A549 treated with Hydrocortisone at 1 μM for 4 hours (cell line): Measurements from ENCODE around the gene OR52N1. TPM values are rescaled to one million over a fixed set of nuclear protein-coding genes. Genes with fewer than 3 reads are reported as not detected.

Source experiments
- total RNA-seq: library from RNA; stranded (reverse); fragments of 200-300 nt; extraction: Qiagen RNA extraction; gene quantifications from 5 replicates; pipeline ENCODE4 v1.2.3, GENCODE V29; 2022

The OR52N1 gene
- not detected in 5 replicates for total RNA-seq

DNA sequence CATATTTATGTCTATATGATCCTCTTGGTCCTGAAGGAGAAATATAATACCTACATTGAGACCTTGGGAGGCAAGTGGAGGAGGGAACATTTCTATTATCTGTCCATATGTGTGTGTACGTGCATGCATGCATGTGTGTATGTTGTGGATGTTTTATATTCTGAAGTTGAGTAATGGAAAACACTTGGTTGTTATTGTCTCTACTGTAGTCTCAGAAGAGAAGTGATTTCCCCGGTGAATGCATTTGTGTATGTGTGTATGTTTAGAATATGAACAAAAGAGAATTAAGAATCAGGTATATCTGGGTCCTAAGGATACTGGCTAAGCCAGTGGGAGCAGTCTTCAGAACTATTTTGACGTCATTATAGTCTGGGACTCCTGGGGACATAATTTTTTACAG lies at the start of gene OR52N1:
Gene OR52N1, minus strand, starts transcription at position 101 of the 400 bp plus-strand sequence. CDS start 2,449 bp downstream, outside the sequence.

DNA sequence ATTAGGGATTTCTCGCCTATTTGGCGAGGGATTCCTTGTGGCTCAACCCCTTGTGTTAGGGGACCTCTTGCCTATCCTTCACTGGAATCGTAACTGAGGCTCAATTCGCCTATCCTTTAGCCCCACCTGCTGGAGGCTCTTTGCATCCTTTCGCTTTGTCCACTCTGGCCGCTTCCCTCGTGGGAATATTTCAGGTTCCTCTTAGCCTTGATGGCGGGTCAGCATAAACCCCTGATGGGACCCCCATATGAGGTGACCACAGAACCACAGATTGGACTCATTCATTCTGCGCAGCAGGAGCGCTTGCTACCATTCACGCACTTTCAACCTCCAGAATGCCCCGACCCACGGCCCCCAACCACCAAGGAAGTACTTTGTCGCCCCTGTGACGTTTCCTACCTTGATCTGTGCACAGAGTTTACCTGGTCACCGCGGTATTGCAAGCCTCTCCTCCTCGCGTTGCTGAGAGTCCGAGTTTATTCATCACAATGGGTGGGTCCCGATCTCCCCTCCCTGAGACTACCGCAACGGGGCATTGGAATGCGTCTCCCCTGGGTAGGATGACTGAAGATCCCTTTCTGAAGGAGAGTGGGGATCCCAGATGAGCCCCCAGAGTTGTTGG lies 17.5 kb upstream of the OR52N1 start, which contains the start of gene OR52N2:
Gene OR52N2, plus strand, starts transcription at position 425 of the 622 bp plus-strand sequence. CDS start 11,412 bp downstream, outside the sequence.

DNA sequence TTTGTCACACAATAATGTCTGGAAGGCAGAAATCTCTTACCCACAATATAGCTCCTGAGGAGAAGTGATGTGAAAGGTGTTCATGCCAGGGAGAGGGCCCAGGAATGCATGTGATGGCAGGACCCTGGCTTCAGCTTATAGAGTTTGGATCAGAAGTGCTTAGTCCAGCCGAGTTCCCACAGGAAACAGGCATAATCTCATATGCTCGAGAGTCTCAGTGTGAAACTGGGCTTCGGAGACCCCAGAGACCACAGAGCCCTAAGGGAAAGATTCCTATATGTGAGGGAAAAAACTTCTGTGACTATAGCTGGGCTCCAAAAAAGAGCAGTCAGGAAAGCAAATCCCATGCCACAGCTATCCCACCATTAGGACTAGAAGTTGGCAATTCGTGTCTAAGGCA lies 7.8 kb downstream of the OR52N1 start, which contains the start of gene OR52N5:
Gene OR52N5, minus strand, starts transcription at position 101 of the 400 bp plus-strand sequence. CDS start 4,721 bp downstream, outside the sequence.

DNA sequence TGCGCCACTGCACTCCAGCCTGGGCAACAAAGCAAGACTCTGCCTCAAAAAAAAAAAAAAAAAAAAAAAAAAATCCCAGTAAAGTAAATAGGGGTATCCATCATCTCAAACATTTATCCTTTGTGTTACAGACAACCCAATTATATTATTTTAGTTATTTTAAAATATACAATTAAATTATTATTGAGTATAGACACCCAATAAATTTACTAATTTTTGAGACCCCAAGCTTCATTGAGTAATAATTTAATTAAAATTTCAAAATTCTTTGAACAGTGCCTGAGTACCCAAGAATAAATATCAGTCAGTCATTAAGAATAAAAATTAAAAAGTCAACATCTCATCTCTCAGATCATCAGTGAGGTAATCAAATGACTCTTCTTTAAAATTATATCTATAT lies 37.1 kb downstream of the OR52N1 start, which contains the start of gene OR52N4:
Gene OR52N4, plus strand, starts transcription at position 301 of the 400 bp plus-strand sequence. CDS start 498 bp downstream, outside the sequence.

Other genes with a start within 250 kb of the OR52N1 start
- gene OR52H1, start 242.7 kb downstream of the OR52N1 start, total RNA-seq: not detected in 5 replicates
- gene OR52B6, start 210.4 kb downstream of the OR52N1 start, total RNA-seq: not detected in 5 replicates
- 6.3 to 10.1 TPM (median 8.4 TPM) in 5 replicates for gene TRIM6, start 194.6 kb downstream of the OR52N1 start, total RNA-seq
- 2.6 to 4.0 TPM (median 3.2 TPM) in 5 replicates for gene TRIM34, start 166.3 kb downstream of the OR52N1 start, total RNA-seq
- gene TRIM5, start 106.2 kb downstream of the OR52N1 start, total RNA-seq: 8.9 to 12.4 TPM (median 9.6 TPM) in 5 replicates
- gene TRIM22, start 101.5 kb downstream of the OR52N1 start, total RNA-seq: 0.61 to 1.2 TPM (median 0.67 TPM) in 5 replicates
- gene OR56B1, start 54.8 kb downstream of the OR52N1 start, total RNA-seq: not detected in 5 replicates
- gene OR52N4, start 37.0 kb downstream of the OR52N1 start, total RNA-seq: not detected in 5 replicates
- gene OR52N5, start 7.9 kb downstream of the OR52N1 start, total RNA-seq: not detected in 5 replicates
- gene OR52N2, start 17.7 kb upstream of the OR52N1 start, total RNA-seq: not detected in 5 replicates
- not detected in 5 replicates for gene OR52E6, start 50.6 kb upstream of the OR52N1 start, total RNA-seq
- gene OR52E8, start 66.4 kb upstream of the OR52N1 start, total RNA-seq: not detected in 5 replicates
- not detected in 5 replicates for gene OR52E4, start 89.4 kb upstream of the OR52N1 start, total RNA-seq
- gene OR52E5, start 101.9 kb upstream of the OR52N1 start, total RNA-seq: not detected in 5 replicates
- gene OR56A3, start 151.0 kb upstream of the OR52N1 start, total RNA-seq: not detected in 5 replicates
- not detected in 5 replicates for gene OR56A5, start 177.2 kb upstream of the OR52N1 start, total RNA-seq
- gene OR52L1, start 195.7 kb upstream of the OR52N1 start, total RNA-seq: not detected in 5 replicates
- gene OR56A4, start 215.7 kb upstream of the OR52N1 start, total RNA-seq: not detected in 5 replicates
- gene OR56A1, start 239.5 kb upstream of the OR52N1 start, total RNA-seq: not detected in 5 replicates